CD4-positive, alpha-beta T cell treated with Interleukin-15 for 4 hours (primary cell): ENCODE measurements around the gene LTO1.
A peak's percentile ranks its signal among the peaks of the same experiment; 100 is the strongest.

Experiments
- DNase-seq: peaks from one replicate; pipeline ENCODE4 v3.0.0-alpha.2; 2020; ENCODE audit warnings: low spot score

Gene LTO1, protein sequence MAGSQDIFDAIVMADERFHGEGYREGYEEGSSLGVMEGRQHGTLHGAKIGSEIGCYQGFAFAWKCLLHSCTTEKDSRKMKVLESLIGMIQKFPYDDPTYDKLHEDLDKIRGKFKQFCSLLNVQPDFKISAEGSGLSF

DNA sequence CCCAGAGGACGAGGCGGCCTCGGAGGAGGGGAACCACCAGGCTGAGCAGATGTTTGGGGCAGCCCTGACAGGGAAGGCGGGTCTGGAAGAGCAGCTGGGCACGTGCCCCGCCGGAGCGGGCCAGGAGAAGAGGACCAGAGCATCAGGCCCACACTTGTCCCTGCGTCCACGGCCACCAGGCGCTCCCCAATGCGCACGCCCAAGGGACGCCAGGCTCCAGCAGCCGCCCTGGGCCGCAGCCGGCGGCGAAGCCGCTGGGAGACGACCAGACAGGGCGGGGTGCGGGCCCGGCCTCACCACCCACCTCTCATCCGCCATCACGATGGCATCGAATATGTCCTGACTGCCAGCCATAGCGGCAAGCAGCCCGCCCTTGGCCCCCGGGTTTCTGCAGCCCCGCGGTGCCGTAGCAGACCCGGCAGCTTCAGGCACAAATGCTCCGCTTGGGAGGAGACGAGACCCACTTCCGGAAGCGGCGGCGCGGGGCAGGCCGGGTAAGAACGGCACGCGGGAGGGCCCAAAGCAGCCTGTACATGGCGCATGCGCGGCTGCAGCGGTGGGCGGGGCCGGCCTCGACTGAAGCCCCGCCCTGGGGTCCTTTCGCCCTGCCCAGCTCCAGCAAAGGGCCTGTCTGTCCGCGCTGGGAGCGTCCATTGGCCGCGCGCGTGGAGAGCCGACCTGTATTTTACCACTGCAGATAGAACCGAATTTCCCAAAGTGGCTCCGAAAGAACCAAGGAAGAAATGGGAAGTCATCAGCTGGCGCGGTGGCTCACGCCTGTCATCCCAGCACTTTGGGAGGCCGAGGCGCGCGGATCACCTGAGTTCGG, at the start of gene LTO1:
Gene LTO1, minus strand, starts transcription at position 468 of the 829 bp plus-strand sequence. Its CDS starts 114 bp downstream, at position 354.
- DNase-seq: peak; percentile 93

DNA sequence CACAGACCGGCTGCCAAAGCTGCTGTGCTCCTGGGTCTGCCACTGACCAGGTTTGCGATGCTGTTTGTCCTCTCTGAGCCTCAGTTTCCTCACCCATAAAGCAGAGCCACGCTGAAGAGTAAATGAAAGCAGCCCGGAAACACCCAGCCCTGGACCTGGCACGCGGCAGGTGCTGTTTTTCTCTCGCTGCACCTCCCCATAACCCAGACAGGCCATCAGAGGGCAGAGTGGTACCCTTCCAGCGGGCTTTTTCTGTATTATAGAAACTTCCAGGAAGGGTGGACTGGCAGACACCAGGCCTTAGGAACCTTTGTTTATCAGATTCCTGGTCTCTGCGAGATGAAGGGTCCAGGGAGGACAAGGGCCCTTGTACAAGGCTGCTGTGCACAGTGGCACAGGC, 46.6 kb upstream of the LTO1 start:
- no peak for DNase-seq

DNA sequence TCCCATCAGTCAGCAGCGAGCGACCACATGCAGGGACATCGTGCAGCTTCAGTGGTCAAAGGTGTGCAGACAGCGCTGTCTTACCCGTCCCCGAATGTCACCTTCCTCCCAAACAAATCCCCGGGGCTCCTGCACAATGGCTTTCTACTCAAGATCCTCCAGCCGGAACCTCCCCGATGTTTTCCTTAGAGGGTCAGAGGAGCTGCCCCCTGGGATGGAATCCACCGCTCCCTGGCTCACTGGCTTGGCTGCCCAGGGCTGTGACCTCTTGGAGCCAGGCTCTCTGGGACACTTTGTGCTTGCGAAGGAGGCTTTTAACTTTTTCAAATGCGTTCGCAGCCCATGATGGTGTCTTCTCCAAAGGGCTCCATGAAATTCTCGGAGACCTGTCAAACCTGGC, 46.0 kb upstream of the LTO1 start:
- no peak for DNase-seq

DNA sequence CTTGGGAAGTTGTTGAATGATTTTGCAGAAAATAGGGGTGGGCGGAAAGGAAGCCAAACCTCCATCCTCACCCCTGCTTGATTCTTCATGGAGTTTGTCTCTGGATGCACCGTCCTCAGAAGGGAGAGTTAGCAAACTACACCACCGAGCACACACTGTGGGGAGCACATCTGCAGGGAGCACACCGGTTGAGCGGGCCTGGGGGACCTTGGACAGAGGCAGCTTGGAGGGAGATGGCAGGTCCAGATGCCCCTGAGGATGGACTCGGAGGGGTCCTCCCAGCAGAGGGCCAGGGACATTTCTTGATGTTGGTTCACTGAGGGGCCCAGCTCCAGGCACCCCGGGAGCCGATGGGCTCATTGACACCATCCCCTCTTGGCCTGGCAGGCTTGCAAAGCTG, 43.8 kb upstream of the LTO1 start:
- no peak for DNase-seq

- no peak for DNase-seq
Observed at GRCh38 chr11:69718147-69718546, 43.0 kb upstream of the LTO1 start.

DNA sequence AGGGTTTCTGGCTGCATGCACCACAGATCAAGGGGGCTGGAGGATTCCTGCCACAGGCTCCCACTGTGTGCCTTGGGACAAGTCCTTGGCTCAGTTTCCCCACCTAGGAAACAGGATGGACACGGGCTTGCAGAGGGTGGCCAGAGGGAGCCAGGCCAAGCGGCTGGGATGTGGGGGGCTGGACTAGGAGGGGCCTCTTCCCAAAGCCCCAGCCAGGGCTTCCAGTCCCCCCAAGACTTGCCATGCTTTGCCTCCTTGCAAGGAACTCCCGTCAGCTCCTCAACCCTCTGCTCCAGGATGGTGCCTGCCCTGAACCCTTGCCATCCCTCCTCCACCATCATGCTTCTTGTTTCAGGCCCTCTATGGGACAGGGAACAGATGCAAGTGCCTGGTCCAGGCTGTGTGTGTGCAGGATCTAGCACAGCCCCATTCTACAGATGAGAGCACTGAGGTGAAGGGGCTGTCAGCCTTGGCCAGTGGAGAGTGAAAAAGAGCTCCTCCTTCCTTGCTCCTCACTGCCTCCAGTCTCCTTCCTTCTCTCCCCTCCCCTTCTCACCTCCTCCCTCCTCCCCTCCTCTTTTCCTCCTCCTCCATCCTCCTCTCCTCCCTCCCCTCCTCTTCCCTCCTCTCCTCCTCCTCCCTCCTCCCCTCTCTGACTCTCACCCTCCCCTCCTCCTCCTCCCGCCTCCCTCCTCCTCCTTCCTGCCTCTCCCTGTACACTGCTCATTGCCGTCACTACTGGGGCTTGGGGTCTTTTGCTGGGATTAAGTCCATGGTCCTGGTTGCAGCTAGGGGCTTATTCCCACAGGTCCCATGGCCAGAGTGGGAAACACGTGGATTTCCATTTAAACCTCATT, 42.0 kb upstream of the LTO1 start:
- DNase-seq: no peak

- DNase-seq: no peak
Observed at GRCh38 chr11:69716099-69716498, 40.9 kb upstream of the LTO1 start.

DNA sequence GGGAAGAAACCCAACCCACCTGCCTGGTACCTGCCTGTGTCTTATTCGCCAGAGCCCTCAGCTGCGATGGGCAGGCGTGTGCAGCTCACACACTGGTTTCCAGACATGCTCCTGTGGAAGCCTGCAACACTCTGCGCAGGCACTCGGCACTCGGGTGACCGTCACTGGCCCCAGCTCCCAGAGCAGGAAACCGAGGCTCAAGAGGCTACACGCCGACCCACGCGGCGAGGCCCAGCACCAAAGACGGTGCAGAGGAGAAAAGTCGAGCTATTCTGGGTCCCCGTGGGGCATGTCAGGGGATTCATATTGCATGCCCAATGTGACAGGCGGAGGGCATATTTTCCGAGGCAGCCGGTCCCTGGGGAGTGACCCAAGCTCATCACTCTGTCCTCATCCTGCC, 40.3 kb upstream of the LTO1 start:
- no peak for DNase-seq

GRCh38 chr11:69711822-69712801, 37.0 kb upstream of the LTO1 start:
- no peak for DNase-seq

GRCh38 chr11:69708736-69709401, 33.7 kb upstream of the LTO1 start:
- no peak for DNase-seq

DNA sequence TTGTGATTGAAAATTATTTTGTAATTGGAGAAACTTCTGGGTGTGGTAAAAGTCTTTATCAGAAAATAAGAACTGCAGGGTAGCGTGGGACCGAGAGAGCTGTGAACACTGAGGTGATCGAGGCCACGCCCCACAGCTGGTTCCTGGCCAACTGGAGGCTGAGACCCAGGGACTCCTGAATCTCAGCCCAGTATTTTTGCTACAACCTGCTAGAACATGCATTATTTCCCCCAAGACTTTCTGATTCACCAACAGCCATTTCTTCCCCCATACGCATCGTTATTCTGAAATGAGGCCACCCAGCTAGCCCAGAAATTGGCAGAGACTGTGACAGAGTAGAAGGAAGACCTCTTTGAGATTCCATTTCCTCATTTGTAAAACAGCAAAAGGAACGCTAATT, 32.0 kb upstream of the LTO1 start:
- DNase-seq: no peak

DNA sequence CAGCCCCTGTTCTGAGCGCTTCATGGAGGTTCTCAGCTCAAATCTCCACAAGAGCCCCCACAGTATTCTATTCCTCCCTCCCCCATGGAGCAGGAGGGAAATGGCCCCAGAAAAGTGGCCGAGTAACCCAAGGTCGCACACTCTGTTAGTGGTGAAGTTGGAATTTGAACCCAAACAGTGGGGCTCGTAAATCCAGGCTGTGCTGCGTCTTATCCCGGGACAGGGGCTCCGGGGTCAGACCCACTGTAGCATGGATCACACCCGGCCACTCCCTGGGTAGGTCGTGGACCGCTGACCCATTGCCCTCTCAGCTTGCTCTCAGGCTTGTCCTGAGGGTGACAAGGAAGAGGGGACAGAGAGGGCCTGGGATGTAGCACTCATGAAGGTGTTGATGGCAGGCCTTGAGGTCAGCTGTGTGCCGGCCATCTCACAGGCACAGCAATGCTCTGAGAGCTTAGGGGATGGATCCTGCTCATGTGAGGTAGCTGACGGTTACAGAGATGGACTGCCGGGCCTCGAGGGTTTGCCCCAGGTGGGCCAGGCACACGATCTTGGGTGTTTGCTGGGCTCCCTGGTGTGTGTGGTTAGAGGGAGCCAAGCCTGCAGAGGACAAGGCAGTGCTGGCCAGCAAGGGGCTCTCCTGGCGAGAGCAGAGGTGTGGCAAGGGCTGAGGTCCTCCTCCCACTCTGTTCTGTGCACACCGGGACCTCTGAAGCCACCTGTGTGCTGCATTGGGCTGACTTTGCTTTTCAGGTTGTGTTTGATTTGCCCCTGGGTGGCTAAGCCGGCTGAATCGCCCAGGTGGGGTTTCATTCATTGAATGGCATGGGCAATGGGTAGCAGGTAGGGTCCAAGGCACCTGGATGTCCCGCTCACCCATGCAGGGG, 31.0 kb upstream of the LTO1 start:
- no peak for DNase-seq

GRCh38 chr11:69705351-69705811, 30.2 kb upstream of the LTO1 start:
- DNase-seq: no peak

DNA sequence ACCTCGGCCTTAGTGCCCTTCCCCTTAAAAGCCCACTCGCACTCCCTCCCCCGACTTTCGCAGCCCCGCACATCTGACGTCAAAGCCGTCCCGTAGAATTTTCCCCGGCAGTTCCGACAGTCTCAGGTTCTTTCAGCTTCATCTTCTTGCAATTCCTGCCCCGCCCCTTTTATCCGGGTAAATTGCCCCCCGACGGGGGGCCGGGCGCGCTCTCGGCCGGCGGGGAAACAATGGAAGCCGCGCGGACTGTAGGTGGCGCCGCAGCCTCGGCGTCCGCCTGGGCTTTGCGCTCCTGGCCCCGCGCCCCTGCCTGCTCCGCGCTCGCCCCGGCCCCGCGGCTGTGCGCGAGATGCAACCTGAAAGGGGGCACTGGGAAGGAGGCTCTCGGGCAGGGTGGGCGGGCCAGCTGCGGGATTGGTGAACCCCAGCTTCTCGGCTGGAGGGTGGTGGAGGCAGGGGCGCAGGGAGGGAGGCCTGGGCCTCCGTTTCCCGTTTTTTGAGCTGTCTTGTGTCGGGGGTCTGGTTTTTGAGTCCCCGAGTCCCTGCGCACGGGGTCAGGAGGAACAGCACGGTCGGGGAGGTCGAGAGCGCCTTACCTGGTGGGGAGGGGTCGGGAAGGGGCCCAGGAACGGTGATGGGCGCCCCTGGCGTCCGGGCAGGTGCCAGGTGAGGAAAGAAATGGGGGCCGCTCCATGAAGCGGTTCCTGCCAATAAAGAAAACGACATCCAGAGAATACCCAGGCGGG, 29.5 kb upstream of the LTO1 start:
- DNase-seq: no peak

GRCh38 chr11:69703768-69704507, 28.8 kb upstream of the LTO1 start, which contains the start of gene FGF19:
FGF19 (minus strand) TSS chr11:69704022; CDS start chr11:69703876, 146 bp downstream.
- DNase-seq: no peak

DNA sequence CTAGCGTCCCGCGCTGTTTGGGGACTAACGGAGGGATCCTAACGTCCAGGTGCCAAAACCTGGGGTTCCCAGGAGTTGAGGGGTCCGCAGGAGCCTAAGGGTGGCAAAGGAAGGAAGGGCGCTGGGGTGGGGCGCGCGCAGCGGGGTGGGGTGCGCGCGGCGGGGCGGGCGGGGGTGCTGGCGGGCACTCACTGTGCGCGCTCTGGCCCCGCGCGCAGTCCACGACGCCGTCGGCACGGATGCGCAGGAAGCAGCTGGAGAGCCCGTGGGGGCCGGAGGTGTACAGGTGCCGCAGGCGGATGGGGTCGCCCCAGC, 28.3 kb upstream of the LTO1 start:
- no peak for DNase-seq

- DNase-seq: no peak
Observed at GRCh38 chr11:69702769-69703452, 27.8 kb upstream of the LTO1 start.

- DNase-seq: no peak
Observed at GRCh38 chr11:69702239-69702691, 27.1 kb upstream of the LTO1 start.
